K562 (cell line): ENCODE measurements around the gene CDC45. TPM values are rescaled to one million over a fixed set of nuclear protein-coding genes. Genes with fewer than 3 reads are reported as not detected.

Source experiments
- ATAC-seq: fragments of 200-7000 bp; cut with Tn5 transposase; 3 replicates; pipeline ENCODE4 v1.9.1; 2020; ENCODE audit warnings: moderate library complexity
- BruUV-seq: library from RNA; stranded (reverse); fragments of 400-500 nt; replicated peaks from 2 replicates; lab custom pipeline; 2021; lab: Mats Ljungman, UMichigan
- CTCF ChIA-PET: fragments of 300-600 bp; formaldehyde crosslinking; extraction: SDS; loops from one replicate; lab custom pipeline; 2021; ENCODE audit warnings: low intra/inter-chr PET ratio; lab: Yijun Ruan, JAX
- POLR2A ChIA-PET: fragments of 300-600, 350-650 bp; sonication (Branson Sonifier 250); formaldehyde crosslinking; extraction: SDS; loops from one replicate; lab custom pipeline; 2021; ENCODE audit warnings: antibody characterized with exemption, inconsistent platforms; lab: Yijun Ruan, JAX
- DNase-seq, 4 experiments: peaks; one replicate each; pipeline versions ENCODE4 v3.0.0 to v3.0.0-alpha.2; 2011 to 2018; ENCODE audit warnings: low spot score in 3 of 4, mixed read lengths in 3 of 4; ENCODE audit errors: extremely low read depth in 1 of 4
- FAIRE-seq: peaks from 2 replicates; lab custom pipeline; 2011; peaks lifted over from hg19 to GRCh38; lab: Jason Lieb, UNC
- H2AFZ ChIP-seq: 2 replicates; pipeline ENCODE4 v1.6.0; 2011; ENCODE audit warnings: low read depth, low read length, control low read depth, inconsistent platforms
- H3K27ac ChIP-seq: fragments of 200-600 bp; 3 replicates; pipeline ENCODE4 v1.8.0; 2011; ENCODE audit warnings: low read depth, mild to moderate bottlenecking, control low read depth, inconsistent platforms, low read length, moderate library complexity, mixed read lengths; ENCODE audit errors: extremely low read depth
- H3K27me3 ChIP-seq, 2 experiments: fragments of 300-600 bp in 1 of 2; 2 replicates in 1 of 2; 3 replicates in 1 of 2; pipeline versions ENCODE4 v1.6.0 to v1.8.0; 2011; ENCODE audit warnings: inconsistent platforms in 2 of 2, low read length in 2 of 2, mild to moderate bottlenecking in 1 of 2, mixed read lengths in 1 of 2, moderate library complexity in 1 of 2; ENCODE audit not compliant: control insufficient read depth in 2 of 2, insufficient read depth in 2 of 2
- H3K36me3 ChIP-seq: fragments of 300-600 bp; 3 replicates; pipeline ENCODE4 v1.8.0; 2011; ENCODE audit warnings: mild to moderate bottlenecking, low read length, inconsistent platforms; ENCODE audit not compliant: control insufficient read depth, insufficient read depth
- H3K4me1 ChIP-seq, 2 experiments: fragments of 200-600 bp in 1 of 2; replicated peaks in 1 of 2; 2 replicates in 1 of 2; 3 replicates in 1 of 2; pipeline versions ENCODE4 v1.5.1 to v1.8.0; 2011; ENCODE audit warnings: inconsistent platforms in 2 of 2, low read length in 2 of 2, mild to moderate bottlenecking in 1 of 2, mixed read lengths in 1 of 2, moderate library complexity in 1 of 2; ENCODE audit not compliant: control insufficient read depth in 2 of 2, insufficient read depth in 2 of 2
- H3K4me2 ChIP-seq: 2 replicates; pipeline ENCODE4 v1.6.1; 2011; ENCODE audit warnings: low read length, control low read depth, inconsistent platforms, mixed read lengths; ENCODE audit not compliant: insufficient read depth
- H3K4me3 ChIP-seq: fragments of 200-600 bp; sonication (generic), shearing (Covaris generic); 2 replicates; pipeline ENCODE4 v1.5.1; 2016; ENCODE audit warnings: control low read depth, inconsistent platforms
- H3K79me2 ChIP-seq: fragments of 200-600 bp; 3 replicates; pipeline ENCODE4 v1.8.0; 2011; ENCODE audit warnings: low read length, inconsistent platforms; ENCODE audit not compliant: control insufficient read depth, insufficient read depth
- H3K9ac ChIP-seq, 2 experiments: 2 replicates each; pipeline versions ENCODE4 v1.6.0 to v1.6.1; 2011; ENCODE audit warnings: low read depth in 2 of 2, low read length in 2 of 2, control low read depth in 1 of 2, inconsistent platforms in 1 of 2, mild to moderate bottlenecking in 1 of 2, mixed read lengths in 1 of 2; ENCODE audit not compliant: insufficient read depth in 1 of 2
- H3K9me1 ChIP-seq: one replicate; pipeline ENCODE4 v1.6.0; 2011; ENCODE audit warnings: inconsistent platforms, mild to moderate bottlenecking, low read length, moderate library complexity; ENCODE audit not compliant: control insufficient read depth, insufficient read depth
- H3K9me3 ChIP-seq: replicated peaks from 2 replicates; pipeline ENCODE4 v1.5.1; 2011; ENCODE audit warnings: low read depth, low read length, inconsistent platforms; ENCODE audit not compliant: control insufficient read depth, insufficient read depth
- H4K20me1 ChIP-seq: replicated peaks from 2 replicates; pipeline ENCODE4 v1.6.1; 2011; ENCODE audit warnings: low read length, inconsistent platforms, mixed read lengths; ENCODE audit not compliant: control insufficient read depth, insufficient read depth
- BHLHE40 ChIP-seq: IDR thresholded peaks from 2 replicates; pipeline ENCODE4 v1.6.1; 2011; ENCODE audit warnings: low read length, improper control_type of control experiment
- CBX3 ChIP-seq, 2 experiments: IDR thresholded peaks; 1 replicate in 1 of 2; 2 replicates in 1 of 2; pipeline ENCODE4 v1.6.1; 2012; ENCODE audit warnings: inconsistent platforms in 2 of 2, low read length in 2 of 2, borderline replicate concordance in 1 of 2, control low read depth in 1 of 2
- DIDO1 ChIP-seq: fragments of 450-650 bp; IDR thresholded peaks from 2 replicates; pipeline ENCODE4 v1.6.1; 2016; ENCODE audit warnings: low read depth, missing biosample characterization, missing genetic modification characterization
- ETS1 ChIP-seq: conservative IDR thresholded peaks from 2 replicates; pipeline ENCODE4 v1.6.1; 2011; ENCODE audit warnings: low read depth, mild to moderate bottlenecking, low read length; ENCODE audit not compliant: control insufficient read depth
- GATA2 ChIP-seq: sonication (generic); formaldehyde crosslinking; IDR thresholded peaks from 2 replicates; pipeline ENCODE4 v1.4.0; 2020; ENCODE audit warnings: mild to moderate bottlenecking, missing genetic modification reagents
- IRF2 ChIP-seq: sonication (generic); formaldehyde crosslinking; IDR thresholded peaks from 2 replicates; pipeline ENCODE4 v1.8.1; 2022; ENCODE audit warnings: mild to moderate bottlenecking, missing genetic modification reagents
- MYC ChIP-seq, 2 experiments: fragments of 250-450 bp in 1 of 2; sonication (Bioruptor Pico) in 1 of 2; IDR thresholded peaks; 2 replicates each; pipeline versions ENCODE4 v1.5.1 to v1.6.1; 2012 to 2021; ENCODE audit warnings: low read depth in 2 of 2, borderline replicate concordance in 1 of 2, improper control_type of control experiment in 1 of 2, low read length in 1 of 2, mild to moderate bottlenecking in 1 of 2, moderate library complexity in 1 of 2
- POLR3G ChIP-seq: IDR thresholded peaks from 2 replicates; pipeline ENCODE4 v1.6.1; 2011; ENCODE audit not compliant: insufficient read length, insufficient replicate concordance; ENCODE audit errors: extremely low read depth
- RB1 ChIP-seq: fragments of 450-650 bp; IDR thresholded peaks from 2 replicates; pipeline ENCODE4 v1.6.1; 2017; ENCODE audit warnings: low read depth, mild to moderate bottlenecking
- ZBTB1 ChIP-seq: sonication (generic); formaldehyde crosslinking; IDR thresholded peaks from 2 replicates; pipeline ENCODE4 v1.8.1; 2023; ENCODE audit warnings: missing genetic modification reagents, low read depth, mild to moderate bottlenecking, borderline replicate concordance
- ZNF12 ChIP-seq: sonication (generic); formaldehyde crosslinking; IDR thresholded peaks from 2 replicates; pipeline ENCODE4 v1.4.0; 2020; ENCODE audit warnings: mild to moderate bottlenecking, missing genetic modification reagents
- ZNF282 ChIP-seq: sonication (generic); formaldehyde crosslinking; IDR thresholded peaks from 2 replicates; pipeline ENCODE4 v1.8.1; 2023; ENCODE audit warnings: missing genetic modification reagents
- ZNF507 ChIP-seq: conservative IDR thresholded peaks from 2 replicates; pipeline ENCODE4 v1.6.1; 2017; ENCODE audit warnings: missing genetic modification characterization, missing compliant biosample characterization
- ZNF77 ChIP-seq: fragments of 250-450 bp; sonication (Bioruptor Pico); IDR thresholded peaks from 2 replicates; pipeline ENCODE4 v1.5.0; 2020
- WGBS: fragments of 100-300 bp; shearing (Covaris generic); methylation state at CpG from one replicate; pipeline ENCODE4 v1.1.6; 2016; ENCODE audit warnings: low coverage, mixed read lengths; ENCODE audit not compliant: insufficient coverage; ENCODE audit errors: missing lambda C conversion rate; 5-methylcytosine and 5-hydroxymethylcytosine counted together
- in situ Hi-C: fragments of 300-500 bp; cut with MboI; formaldehyde crosslinking; loops from 4 replicates; pipeline ENCODE4 v1.15.0; 2018; ENCODE audit warnings: inconsistent platforms, mixed read lengths
- intact Hi-C: fragments of 100-400 bp; cut with micrococcal nuclease; formaldehyde crosslinking; loops from 2 replicates; pipeline ENCODE4 v1.14.2; 2022
- polyA plus RNA-seq, 8 experiments: library from polyadenylated mRNA; depleted of rRNA in 4 of 8; stranded (reverse) in 5 of 8; unstranded in 3 of 8; fragments of >200 nt; fragmentation: Nextera tagmentation in 2 of 8; fragmentation: Illumina TruSeq in 1 of 8; extraction: Ambion mirVana in 2 of 8; extraction: Trizol in 1 of 8; gene quantifications; 2 replicates each; pipeline versions ENCODE4 v1.2.1 to v1.2.3, GENCODE V29; 2011 to 2014; ENCODE audit warnings: inconsistent platforms in 1 of 8, missing spikeins in 1 of 8
- total RNA-seq, 7 experiments: library from RNA; depleted of rRNA in 6 of 7; stranded (reverse); fragments of >200 nt in 6 of 7; fragmentation: Illumina TruSeq in 2 of 7; extraction: Trizol in 2 of 7; gene quantifications; 2 replicates each; pipeline versions ENCODE4 v1.2.1 to v1.2.3, GENCODE V29; 2011 to 2021; ENCODE audit warnings: low replicate concordance in 1 of 7
- TF ChIP-seq, protein P1 (sequence below): sonication (generic); formaldehyde crosslinking; IDR thresholded peaks from 2 replicates; pipeline ENCODE4 v1.8.0; 2022; ENCODE audit warnings: missing genetic modification reagents, mild to moderate bottlenecking, moderate library complexity, borderline replicate concordance
- TF ChIP-seq, protein P2 (sequence below): sonication (generic); formaldehyde crosslinking; IDR thresholded peaks from 2 replicates; pipeline ENCODE4 v1.9.0; 2022; ENCODE audit warnings: mild to moderate bottlenecking, missing genetic modification reagents

The CDC45 gene
- total and polyA plus RNA-seq, 9 of the 15 experiments (the other 6 are each of a cell fraction or from before 2014, with no cell fraction given): 251 to 580 (median 410) TPM

- peaks cover 62 to 66% of the 10 kb centered on the region in 2 experiments for H3K27me3 ChIP-seq
- peak; percentile 52 to 78 (median 58) for DNase-seq
- no peaks in the 10 kb centered on the region for H3K9me1 ChIP-seq
- H3K4me2 ChIP-seq: no peak overlapping the region
- POLR2A ChIA-PET: interaction anchor here (0.6 to 4.3 kb wide), 9 partner anchors 7 to 415 kb away, joined by 3 to 39 read pairs (median 3); partner anchors contain the start of gene ESS2
- 5% methylated on average over 9 of the region's 9 CpGs for WGBS
- no peaks in the 10 kb centered on the region for H3K36me3 ChIP-seq
- H3K79me2 ChIP-seq: no peaks in the 10 kb centered on the region
- no peaks in the 10 kb centered on the region for H4K20me1 ChIP-seq
- no peaks in the 10 kb centered on the region; a peak in 1 of 5 replicates for H3K4me1 ChIP-seq
- no peaks in the 10 kb centered on the region for H3K9me3 ChIP-seq
- H3K4me3 ChIP-seq: no peak overlapping the region
- in situ Hi-C loops: loop anchor here (25.0 kb wide), 1 partner anchor 1578 kb away; no protein-coding TSS in a partner anchor
- no TSS peak for BruUV-seq
- no peak for FAIRE-seq
- H2AFZ ChIP-seq: peak overlapping the region; percentile 35
- CTCF ChIA-PET: no interaction called here
- intact Hi-C loops: no loop called here
- H3K9ac ChIP-seq: peak overlapping the region in 1 of 2 experiments; percentile 5; a peak in 1 of 4 replicates
- ATAC-seq: peak; percentile 88
- H3K27ac ChIP-seq: no peak overlapping the region
- TF ChIP-seq, protein P1, sequence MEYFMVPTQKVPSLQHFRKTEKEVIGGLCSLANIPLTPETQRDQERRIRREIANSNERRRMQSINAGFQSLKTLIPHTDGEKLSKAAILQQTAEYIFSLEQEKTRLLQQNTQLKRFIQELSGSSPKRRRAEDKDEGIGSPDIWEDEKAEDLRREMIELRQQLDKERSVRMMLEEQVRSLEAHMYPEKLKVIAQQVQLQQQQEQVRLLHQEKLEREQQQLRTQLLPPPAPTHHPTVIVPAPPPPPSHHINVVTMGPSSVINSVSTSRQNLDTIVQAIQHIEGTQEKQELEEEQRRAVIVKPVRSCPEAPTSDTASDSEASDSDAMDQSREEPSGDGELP (CRISPR knock-in tag): peak; percentile 72; the same call in 1 of the 2 replicates
- TF ChIP-seq ZBTB1 (CRISPR knock-in tag) (no peak), RB1 (peak; percentile 45; the same call in 1 of the 2 replicates), MYC (IDR thresholded peaks at IDR 0.05; ENCODE audit: low read depth, low read length) (no peak), MYC (CRISPR knock-in tag; IDR thresholded peaks at IDR 0.05; ENCODE audit: borderline replicate concordance, low read depth) (peak; percentile 85), IRF2 (CRISPR knock-in tag) (peak; percentile 89; the same call in 1 of the 2 replicates), ETS1 (peak; percentile 59; the same call in 1 of the 2 replicates), ZNF282 (CRISPR knock-in tag) (peak; percentile 69; the same call in 1 of the 2 replicates), ZNF507 (no peak), CBX3 (IDR thresholded peaks at IDR 0.05; ENCODE audit: borderline replicate concordance in 1 of 2, low read length in 2 of 2) (peak in 1 of 2 experiments; percentile 70; a peak in 1 of 3 replicates), POLR3G (no peak), ZNF77 (peak; percentile 65; the same call in 1 of the 2 replicates), ZNF12 (CRISPR knock-in tag) (0 out of 2 replicates have a peak, but pooled peaks have one; percentile 28), DIDO1 (tag) (0 out of 2 replicates have a peak, but pooled peaks have one; percentile 35), BHLHE40 (peak; percentile 3; the same call in 1 of the 2 replicates), GATA2 (CRISPR knock-in tag) (no peak)
- TF ChIP-seq, protein P2, sequence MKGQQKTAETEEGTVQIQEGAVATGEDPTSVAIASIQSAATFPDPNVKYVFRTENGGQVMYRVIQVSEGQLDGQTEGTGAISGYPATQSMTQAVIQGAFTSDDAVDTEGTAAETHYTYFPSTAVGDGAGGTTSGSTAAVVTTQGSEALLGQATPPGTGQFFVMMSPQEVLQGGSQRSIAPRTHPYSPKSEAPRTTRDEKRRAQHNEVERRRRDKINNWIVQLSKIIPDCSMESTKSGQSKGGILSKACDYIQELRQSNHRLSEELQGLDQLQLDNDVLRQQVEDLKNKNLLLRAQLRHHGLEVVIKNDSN (CRISPR knock-in tag): peak; percentile 59
Observed at GRCh38 chr22:19559324-19559811, 79.6 kb downstream of the CDC45 start.
